Smooth muscle cell (in vitro differentiated cells): ENCODE data around the gene ALDH4A1. TPM values are rescaled to one million over a fixed set of nuclear protein-coding genes. Genes with fewer than 3 reads are reported as not detected.

Experiments
- DNase-seq: peaks from one replicate; lab custom pipeline; 2025; ENCODE audit not compliant: unreplicated experiment; lab: John Stamatoyannopoulos, UW
- H2AFZ ChIP-seq: fragments of 200-600 bp; sonication (generic); 2 replicates; pipeline ENCODE4 v1.6.0; 2016; ENCODE audit warnings: antibody characterized with exemption, low read depth, mild to moderate bottlenecking
- H3F3A ChIP-seq: fragments of 200-600 bp; sonication (generic); 2 replicates; pipeline ENCODE4 v1.6.0; 2017; ENCODE audit warnings: antibody characterized with exemption, low read depth
- H3K27ac ChIP-seq: fragments of 200-600 bp; sonication (generic); 2 replicates; pipeline ENCODE4 v1.5.1; 2016; ENCODE audit warnings: low read depth, mild to moderate bottlenecking
- H3K27me3 ChIP-seq: fragments of 200-600 bp; sonication (generic); 2 replicates; pipeline ENCODE4 v1.6.1; 2016; ENCODE audit warnings: low read depth, mild to moderate bottlenecking
- H3K36me3 ChIP-seq: fragments of 200-600 bp; sonication (generic); 2 replicates; pipeline ENCODE4 v1.5.1; 2016; ENCODE audit warnings: low read depth
- H3K4me1 ChIP-seq: fragments of 200-600 bp; sonication (generic); 2 replicates; pipeline ENCODE4 v1.5.1; 2016; ENCODE audit warnings: low read depth
- H3K4me2 ChIP-seq: fragments of 200-600 bp; sonication (generic); 2 replicates; pipeline ENCODE4 v1.6.0; 2016; ENCODE audit warnings: mild to moderate bottlenecking
- H3K4me3 ChIP-seq: fragments of 200-600 bp; sonication (generic); 2 replicates; pipeline ENCODE4 v1.5.1; 2016; ENCODE audit warnings: mild to moderate bottlenecking
- H3K79me2 ChIP-seq: fragments of 200-600 bp; sonication (generic); 2 replicates; pipeline ENCODE4 v1.6.0; 2016; ENCODE audit warnings: low read depth, mild to moderate bottlenecking
- H3K9ac ChIP-seq: fragments of 200-600 bp; sonication (generic); 2 replicates; pipeline ENCODE4 v1.6.0; 2016; ENCODE audit warnings: low read depth
- H3K9me3 ChIP-seq: fragments of 200-600 bp; sonication (generic); replicated peaks from 2 replicates; pipeline ENCODE4 v1.5.1; 2016; ENCODE audit warnings: low read depth
- H4K20me1 ChIP-seq: fragments of 200-600 bp; sonication (generic); 2 replicates; pipeline ENCODE4 v1.6.0; 2016; ENCODE audit warnings: low read depth
- CTCF ChIP-seq: fragments of 200-600 bp; sonication (generic); IDR thresholded peaks from 2 replicates; pipeline ENCODE4 v1.5.1; 2017; ENCODE audit warnings: borderline replicate concordance, mild to moderate bottlenecking, antibody characterized with exemption; ENCODE audit not compliant: insufficient read depth, poor library complexity, severe bottlenecking
- WGBS: methylation state at CpG from one replicate; pipeline ENCODE4 v1.1.7; 2016; ENCODE audit warnings: low lambda C conversion rate; 5-methylcytosine and 5-hydroxymethylcytosine counted together
- polyA plus RNA-seq: library from polyadenylated mRNA; unstranded; fragments of >200 nt; fragmentation: Nextera tagmentation; extraction: Ambion mirVana; gene quantifications from 2 replicates; pipeline ENCODE4 v1.2.1, GENCODE V29; 2016
- total RNA-seq: library from RNA; depleted of rRNA; stranded (reverse); fragments of >200 nt; gene quantifications from 2 replicates; pipeline ENCODE4 v1.2.3, GENCODE V29; 2014

Gene ALDH4A1
- total and polyA plus RNA-seq, 2 experiments from 2014 or later, result 4.8 to 7.2 TPM

GRCh38 chr1:18891426-18891780, 11.0 kb downstream of the ALDH4A1 start:
- Histone ChIP-seq H2AFZ (no peak overlapping the region), H3K9me3 (no peaks in the 10 kb centered on the region), H3K4me3 (no peak overlapping the region), H3K27ac (no peak overlapping the region), H3K9ac (no peak overlapping the region), H3F3A (no peaks in the 10 kb centered on the region), H3K27me3 (no peaks in the 10 kb centered on the region), H3K4me2 (no peak overlapping the region), H4K20me1 (no peaks in the 10 kb centered on the region), H3K4me1 (no peaks in the 10 kb centered on the region), H3K36me3 (no peaks in the 10 kb centered on the region), H3K79me2 (no peaks in the 10 kb centered on the region)
- TF ChIP-seq CTCF, result no peak
- WGBS, result 94% methylated on average over 7 of the region's 7 CpGs
- DNase-seq, result no peak

GRCh38 chr1:18890706-18891425, 11.5 kb downstream of the ALDH4A1 start:
- no peaks in the 10 kb centered on the region for H3K36me3 ChIP-seq
- no peak for DNase-seq
- no peaks in the 10 kb centered on the region for H3K9me3 ChIP-seq
- H3K4me3 ChIP-seq, result no peak overlapping the region
- TF ChIP-seq CTCF, result no peak
- H3K9ac ChIP-seq, result no peak overlapping the region
- H3K4me1 ChIP-seq, result no peaks in the 10 kb centered on the region
- no peaks in the 10 kb centered on the region for H3K79me2 ChIP-seq
- H3K4me2 ChIP-seq, result no peak overlapping the region
- H3K27me3 ChIP-seq, result no peaks in the 10 kb centered on the region
- 89% methylated on average over 6 of the region's 6 CpGs for WGBS
- H2AFZ ChIP-seq, result no peak overlapping the region
- H3F3A ChIP-seq, result no peaks in the 10 kb centered on the region
- H3K27ac ChIP-seq, result no peak overlapping the region
- no peaks in the 10 kb centered on the region for H4K20me1 ChIP-seq

GRCh38 chr1:18886003-18886335, 16.4 kb downstream of the ALDH4A1 start:
- Histone ChIP-seq H2AFZ (no peak overlapping the region), H4K20me1 (no peaks in the 10 kb centered on the region), H3K27me3 (no peaks in the 10 kb centered on the region), H3K4me1 (no peaks in the 10 kb centered on the region), H3K36me3 (no peaks in the 10 kb centered on the region), H3K4me3 (no peak overlapping the region), H3K9ac (no peak overlapping the region), H3K79me2 (no peaks in the 10 kb centered on the region), H3K9me3 (no peaks in the 10 kb centered on the region), H3K4me2 (no peak overlapping the region), H3F3A (no peaks in the 10 kb centered on the region), H3K27ac (no peak overlapping the region)
- no peak for DNase-seq
- no peak for TF ChIP-seq CTCF
- WGBS, result 100% methylated on average over 1 of the region's 1 CpG

GRCh38 chr1:18885311-18886002, 16.9 kb downstream of the ALDH4A1 start:
- Histone ChIP-seq H3K27ac (no peak overlapping the region), H3K9ac (no peak overlapping the region), H3K4me1 (no peaks in the 10 kb centered on the region), H2AFZ (no peak overlapping the region), H3K4me3 (no peak overlapping the region), H3K79me2 (no peaks in the 10 kb centered on the region), H3K36me3 (no peaks in the 10 kb centered on the region), H3K4me2 (no peak overlapping the region), H3K9me3 (no peaks in the 10 kb centered on the region), H4K20me1 (no peaks in the 10 kb centered on the region), H3K27me3 (no peaks in the 10 kb centered on the region), H3F3A (no peaks in the 10 kb centered on the region)
- no peak for DNase-seq
- no peak for TF ChIP-seq CTCF
- 96% methylated on average over 15 of the region's 17 CpGs for whole genome bisulfite sequencing
